H1 (cell line): ENCODE data around the gene MYH9. TPM values are rescaled to one million over a fixed set of nuclear protein-coding genes. Genes with fewer than 3 reads are reported as not detected.

Experiments used
- CBX5 ChIP-seq: fragments of 300-800, 300-1000 bp; sonication (generic); IDR thresholded peaks from 2 replicates; pipeline ENCODE4 v1.7.1; 2016; ENCODE audit warnings: antibody characterized with exemption, low read length, low read depth
- HDAC2 ChIP-seq, 2 experiments: fragments of 300-600 bp in 1 of 2; sonication (generic) in 1 of 2; IDR thresholded peaks; 2 replicates each; pipeline ENCODE4 v1.6.1; 2011 to 2012; ENCODE audit warnings: low read depth in 2 of 2, low read length in 2 of 2, mild to moderate bottlenecking in 2 of 2, moderate library complexity in 2 of 2, borderline replicate concordance in 1 of 2, inconsistent platforms in 1 of 2
- RXRA ChIP-seq: IDR thresholded peaks from 2 replicates; pipeline ENCODE4 v1.6.1; 2011; ENCODE audit warnings: low read depth, mild to moderate bottlenecking, low read length, moderate library complexity; ENCODE audit not compliant: insufficient read depth
- polyA plus RNA-seq, 7 experiments: library from polyadenylated mRNA; depleted of rRNA in 3 of 7; stranded (reverse) in 5 of 7; unstranded in 2 of 7; fragments of >200 nt in 5 of 7; fragments of 200-250 nt in 2 of 7; gene quantifications; 1 replicate in 5 of 7; 2 replicates in 1 of 7; 4 replicates in 1 of 7; pipeline versions ENCODE4 v1.2.1 to v1.2.3, GENCODE V29; 2011 to 2013; ENCODE audit warnings: missing spikeins in 2 of 7, mixed read lengths in 2 of 7
- total RNA-seq: library from RNA; stranded (reverse); fragmentation: NEBNext Ultra II Directional; extraction: Animal tissue kit (Norgen Biotek cat#: 25700); gene quantifications from 2 replicates; pipeline ENCODE4 v1.2.1, GENCODE V29; 2021
- TF ChIP-seq, protein P1 (sequence below): IDR thresholded peaks from 2 replicates; pipeline ENCODE4 v1.6.1; 2012; ENCODE audit warnings: inconsistent platforms

The MYH9 gene
- total and polyA plus RNA-seq, 2 of the 8 experiments (the other 6 are each of a cell fraction or from before 2014, with no cell fraction given) = 24.9 to 322 TPM

DNA sequence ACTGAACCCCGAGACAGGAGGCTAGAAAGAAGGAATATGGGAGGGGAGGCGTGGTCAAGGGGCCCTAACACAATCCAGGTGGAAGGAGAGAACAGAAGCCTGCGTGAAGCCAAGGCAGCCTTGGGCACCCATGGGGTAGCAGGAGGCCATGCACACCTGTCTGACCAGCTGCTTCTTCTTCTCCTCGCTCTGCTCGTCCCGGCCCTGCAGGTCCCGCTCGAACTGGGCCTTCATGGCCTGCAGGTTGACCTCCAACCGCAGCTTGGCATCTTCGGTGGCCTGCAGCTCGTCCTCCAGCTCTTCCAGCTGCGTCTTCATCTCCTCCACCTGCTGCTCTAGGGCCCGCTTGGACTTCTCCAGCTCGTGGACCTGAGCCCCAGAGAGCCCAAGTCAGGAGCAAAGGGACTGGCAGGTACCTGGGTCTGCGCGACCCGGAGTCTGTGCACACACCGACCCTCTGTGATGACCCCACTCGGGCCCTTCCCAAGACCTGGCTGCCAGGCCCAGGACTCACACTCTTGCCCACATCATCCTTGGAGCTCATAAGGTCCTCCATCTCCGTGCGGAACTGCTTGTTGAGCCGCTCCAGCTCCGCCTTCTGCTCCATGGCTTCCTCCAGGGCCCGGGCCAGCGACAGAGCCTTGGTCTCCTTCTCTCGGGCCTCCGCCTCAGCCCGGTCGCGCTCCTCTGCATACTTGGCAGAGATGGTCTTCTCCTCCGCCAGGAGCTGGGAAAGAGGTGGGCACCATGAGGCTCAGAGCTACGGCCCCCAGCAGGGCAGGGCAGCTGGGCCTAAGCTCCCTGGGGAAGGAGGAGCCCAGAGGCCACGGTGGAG is 99.0 kb downstream of the MYH9 start (continued):
- TF ChIP-seq, protein P1, sequence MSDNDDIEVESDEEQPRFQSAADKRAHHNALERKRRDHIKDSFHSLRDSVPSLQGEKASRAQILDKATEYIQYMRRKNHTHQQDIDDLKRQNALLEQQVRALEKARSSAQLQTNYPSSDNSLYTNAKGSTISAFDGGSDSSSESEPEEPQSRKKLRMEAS = no peak
- no peak for TF ChIP-seq CBX5
- no peak for TF ChIP-seq HDAC2 (IDR thresholded peaks at IDR 0.05; ENCODE audit: borderline replicate concordance in 1 of 2, low read depth in 2 of 2, low read length in 2 of 2)
- no peak for TF ChIP-seq RXRA
- TF ChIP-seq, all 59 proteins: peak for 0
